Heart left ventricle (tissue), 16 donors: Measurements from ENCODE around the gene ZNF691. TPM values are rescaled to one million over a fixed set of nuclear protein-coding genes. Genes with fewer than 3 reads are reported as not detected.
"Not testable (repeated sequence)": the region's sequence is repeated elsewhere in the genome, so short reads cannot be mapped to it uniquely, and the experiment has no call there.

Experiments used
- ATAC-seq, 4 donors: fragments of 200-7000 bp; cut with Tn5 transposase; one replicate each; pipeline ENCODE4 v1.9.1; 2020 to 2022; ENCODE audit warnings: moderate library complexity in 4 of 4, mild to moderate bottlenecking in 3 of 4, moderate number of reproducible peaks in 1 of 4
- DNase-seq, 5 donors: peaks; one replicate each; pipeline ENCODE4 v3.0.0-alpha.2; 2020
- H3K27ac ChIP-seq, 12 donors: fragments of 200-600 bp; sonication (generic) in 4 of 12; one replicate each; pipeline versions ENCODE4 v1.5.0 to v1.8.0; 2016 to 2022; ENCODE audit warnings: mild to moderate bottlenecking in 2 of 12
- H3K27me3 ChIP-seq, 9 donors: fragments of 200-600 bp; sonication (generic) in 2 of 9; one replicate each; pipeline versions ENCODE4 v1.5.1 to v1.8.0; 2016 to 2022; ENCODE audit warnings: mild to moderate bottlenecking in 3 of 9
- H3K36me3 ChIP-seq, 9 donors: fragments of 200-600 bp; sonication (generic) in 2 of 9; one replicate each; pipeline versions ENCODE4 v1.5.0 to v1.8.0; 2018 to 2022; ENCODE audit warnings: mild to moderate bottlenecking in 2 of 9
- H3K4me1 ChIP-seq, 12 donors: fragments of 200-600 bp; sonication (generic) in 4 of 12; one replicate each; pipeline versions ENCODE4 v1.5.0 to v1.8.0; 2016 to 2022; ENCODE audit warnings: mild to moderate bottlenecking in 3 of 12
- H3K4me3 ChIP-seq, 12 donors: fragments of 200-600 bp; sonication (generic) in 4 of 12; one replicate each; pipeline versions ENCODE4 v1.5.0 to v1.8.0; 2017 to 2022; ENCODE audit warnings: mild to moderate bottlenecking in 9 of 12, moderate library complexity in 4 of 12
- H3K9me3 ChIP-seq, 12 donors: fragments of 200-600 bp; sonication (generic) in 4 of 12; one replicate each; pipeline versions ENCODE4 v1.5.0 to v1.8.0; 2016 to 2022; ENCODE audit warnings: mild to moderate bottlenecking in 1 of 12
- CTCF ChIP-seq, 12 donors: fragments of 200-600 bp; sonication (generic) in 4 of 12; IDR thresholded peaks; one replicate each; pipeline versions ENCODE4 v1.5.0 to v1.8.0; 2018 to 2022; ENCODE audit warnings: antibody characterized with exemption in 12 of 12, mild to moderate bottlenecking in 5 of 12
- POLR2A ChIP-seq, 2 donors: fragments of 450-650 bp; IDR thresholded peaks; one replicate each; pipeline ENCODE4 v1.6.1; 2017; ENCODE audit warnings: antibody characterized with exemption in 2 of 2, mild to moderate bottlenecking in 2 of 2, moderate library complexity in 2 of 2
- WGBS, 4 donors: extraction: QIAGEN DNeasy Blood & Tissue Kit in 2 of 4; methylation state at CpG; one replicate each; pipeline versions ENCODE4 v1.1.5 to v1.1.7; 2013 to 2018; 5-methylcytosine and 5-hydroxymethylcytosine counted together
- intact Hi-C, 10 donors: fragments of 100-400 bp; cut with DNase I; formaldehyde crosslinking; loops; one replicate each; pipeline versions ENCODE4 v1.11.1 to v1.14.2; 2022
- polyA plus RNA-seq, 2 donors: library from polyadenylated mRNA; stranded (reverse); fragments of 200-250 nt; gene quantifications; one replicate each; pipeline ENCODE4 v1.2.3, GENCODE V29; 2013
- total RNA-seq, 9 donors: library from RNA; depleted of rRNA in 2 of 9; stranded (reverse); fragments of >200 nt in 2 of 9; fragmentation: NEBNext Ultra II Directional in 3 of 9; extraction: Animal tissue kit (Norgen Biotek cat#: 25700) in 3 of 9; gene quantifications; one replicate each; pipeline versions ENCODE4 v1.1.0 to v1.2.4, GENCODE V29; 2016 to 2023
- donor health status: ischemic (EF 13 %, LVEDD 7.1; RV severe dilation, severe dysfunction).
- donor health status: healthy with polysubstance abuse.
- donor health status: DM: no; HTN: yes; CAD: no.
- donor health status: DM: no; HTN: no; CAD: no.
- donor health status: ischemic (EF 25% LVEDD 6.9; RV normal size, moderate dysfunction).
- donor health status: ischemic (EF 25% LVEDD 5.7; RV mildly dilated, moderate dysfunction).
- donor health status: healthy.
- donor health status: DM: yes; HTN: yes; CAD: no.
- donor health status: ischemic (EF 35%, LVEDD 5.7; RV mildly dilated, moderate dysfunction).
- donor health status: nonischemic (EF 11% LVEDD 7.7; RV severe dilation, severe dysfunction).
- donor health status: DM: yes; HTN: yes; CAD: no.
- donor health status: PGD.
- donor health status: ischemic (EF 29% LVEDD 5.4; RV normal size, mild dysfunction).
- donor health status: nonischemic (EF 23%, LVEDD 6.1; RV moderate dilation, normal function).

Gene ZNF691
- total and polyA plus RNA-seq, 11 donors: 4.9 to 11.6 (median 8.0) TPM

- ATAC-seq (no peak), DNase-seq (no peak)
- Histone ChIP-seq H3K4me1 (peaks cover 0 to 8% (median 0%) of the 10 kb centered on the region in 12 donors), H3K9me3 (no peaks in the 10 kb centered on the region), H3K36me3 (peaks cover 0 to 19% (median 4%) of the 10 kb centered on the region in 9 donors), H3K27me3 (no peaks in the 10 kb centered on the region), H3K4me3 (no peak overlapping the region), H3K27ac (no peak overlapping the region)
- TF ChIP-seq CTCF (IDR thresholded peaks at IDR 0.05) (no peak), POLR2A (IDR thresholded peaks at IDR 0.05) (no peak)
- 72 to 88% (median 83%) methylated on average over 8 of the region's 8 CpGs for WGBS, 4 donors
- intact Hi-C loops: no loop called here
Observed at GRCh38 chr1:42801832-42802473, 44.5 kb upstream of the ZNF691 start.

- H3K9me3 ChIP-seq: no peaks in the 10 kb centered on the region
- intact Hi-C loops: no loop called here
- H3K36me3 ChIP-seq: peaks cover 0 to 31% (median 7%) of the 10 kb centered on the region in 9 donors
- no peak for ATAC-seq
- H3K27ac ChIP-seq: no peak overlapping the region
- H3K4me3 ChIP-seq: no peak overlapping the region
- H3K4me1 ChIP-seq: peaks cover 0 to 8% (median 0%) of the 10 kb centered on the region in 12 donors
- no peak for DNase-seq
- no peak for TF ChIP-seq POLR2A (IDR thresholded peaks at IDR 0.05)
- no peak for TF ChIP-seq CTCF (IDR thresholded peaks at IDR 0.05)
- no peaks in the 10 kb centered on the region for H3K27me3 ChIP-seq
Observed at GRCh38 chr1:42806171-42806570, 40.2 kb upstream of the ZNF691 start.

- Histone ChIP-seq H3K27me3 (no peaks in the 10 kb centered on the region), H3K36me3 (peaks cover 0 to 31% (median 9%) of the 10 kb centered on the region in 9 donors), H3K4me1 (peaks cover 0 to 8% (median 0%) of the 10 kb centered on the region in 12 donors), H3K9me3 (no peaks in the 10 kb centered on the region), H3K4me3 (no peak overlapping the region), H3K27ac (no peak overlapping the region)
- 86 to 92% (median 90%) methylated on average over 5 of the region's 5 CpGs for WGBS, 4 donors
- TF ChIP-seq CTCF (IDR thresholded peaks at IDR 0.05): no peak
- no peak for TF ChIP-seq POLR2A (IDR thresholded peaks at IDR 0.05)
- intact Hi-C loops: no loop called here
- no peak for ATAC-seq
- no peak for DNase-seq
Observed at GRCh38 chr1:42806593-42806992, 39.8 kb upstream of the ZNF691 start.

GRCh38 chr1:42807056-42807668 is 39.3 kb upstream of the ZNF691 start:
- ATAC-seq (peak in 2 of 4 donors; percentile 51 to 62), DNase-seq (no peak)
- peaks cover 0 to 8% (median 0%) of the 10 kb centered on the region in 12 donors for H3K4me1 ChIP-seq
- no peak overlapping the region for H3K4me3 ChIP-seq
- no peaks in the 10 kb centered on the region for H3K9me3 ChIP-seq
- H3K36me3 ChIP-seq: peaks cover 0 to 32% (median 9%) of the 10 kb centered on the region in 9 donors
- no peaks in the 10 kb centered on the region for H3K27me3 ChIP-seq
- no peak overlapping the region for H3K27ac ChIP-seq
- TF ChIP-seq POLR2A (IDR thresholded peaks at IDR 0.05) (no peak), CTCF (IDR thresholded peaks at IDR 0.05) (no peak)
- intact Hi-C loops: no loop called here

GRCh38 chr1:42814815-42815214 is 31.6 kb upstream of the ZNF691 start:
- H3K4me1 ChIP-seq: peaks cover 0 to 27% (median 17%) of the 10 kb centered on the region in 12 donors
- not testable (repeated sequence) for H3K4me3 ChIP-seq, H3K9me3 ChIP-seq, DNase-seq, H3K27me3 ChIP-seq, H3K27ac ChIP-seq, ATAC-seq
- intact Hi-C loops: loop anchor here in 1 of 10 donors (5.0 kb wide), 1 partner anchor 48 kb away; the partner anchor contains the start of genes C1orf50 and P3H1
- 89 to 100% (median 93%) methylated on average over 3 of the region's 3 CpGs for WGBS, 4 donors
- peaks cover 0 to 24% (median 6%) of the 10 kb centered on the region in 9 donors for H3K36me3 ChIP-seq
